ENCODE data around the gene IHH.

DNA sequence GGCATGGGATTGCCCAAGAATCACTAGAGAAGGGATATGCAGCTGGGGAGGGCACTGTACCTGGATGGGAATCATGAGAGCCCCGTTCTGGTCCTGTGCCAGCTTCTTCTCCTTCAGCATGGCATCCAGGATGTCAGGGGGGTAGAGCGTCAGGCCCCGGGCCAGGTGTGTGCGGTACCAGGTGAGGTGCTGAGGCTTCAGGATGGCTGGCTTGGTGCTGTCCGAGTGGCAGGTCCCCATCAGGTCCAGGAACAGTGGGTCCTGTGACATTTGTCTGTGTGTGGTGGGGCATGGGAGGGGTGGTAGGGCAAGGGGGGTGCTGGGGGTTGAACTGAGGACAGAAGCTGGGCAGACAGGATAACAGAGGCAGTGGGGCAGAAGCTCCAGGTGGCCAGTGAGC, 32.6 kb downstream of the IHH start:
- TF ChIP-seq, protein P1, sequence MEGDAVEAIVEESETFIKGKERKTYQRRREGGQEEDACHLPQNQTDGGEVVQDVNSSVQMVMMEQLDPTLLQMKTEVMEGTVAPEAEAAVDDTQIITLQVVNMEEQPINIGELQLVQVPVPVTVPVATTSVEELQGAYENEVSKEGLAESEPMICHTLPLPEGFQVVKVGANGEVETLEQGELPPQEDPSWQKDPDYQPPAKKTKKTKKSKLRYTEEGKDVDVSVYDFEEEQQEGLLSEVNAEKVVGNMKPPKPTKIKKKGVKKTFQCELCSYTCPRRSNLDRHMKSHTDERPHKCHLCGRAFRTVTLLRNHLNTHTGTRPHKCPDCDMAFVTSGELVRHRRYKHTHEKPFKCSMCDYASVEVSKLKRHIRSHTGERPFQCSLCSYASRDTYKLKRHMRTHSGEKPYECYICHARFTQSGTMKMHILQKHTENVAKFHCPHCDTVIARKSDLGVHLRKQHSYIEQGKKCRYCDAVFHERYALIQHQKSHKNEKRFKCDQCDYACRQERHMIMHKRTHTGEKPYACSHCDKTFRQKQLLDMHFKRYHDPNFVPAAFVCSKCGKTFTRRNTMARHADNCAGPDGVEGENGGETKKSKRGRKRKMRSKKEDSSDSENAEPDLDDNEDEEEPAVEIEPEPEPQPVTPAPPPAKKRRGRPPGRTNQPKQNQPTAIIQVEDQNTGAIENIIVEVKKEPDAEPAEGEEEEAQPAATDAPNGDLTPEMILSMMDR (IDR thresholded peaks at IDR 0.05; ENCODE audit: insufficient read depth, low read depth, low read length): no peak
- TF ChIP-seq EZH2 (IDR thresholded peaks at IDR 0.05; ENCODE audit: insufficient read depth, low read length): no peak

Data from astrocyte (in vitro differentiated cells and primary cell).